Stomach (tissue), 9 donors: Measurements from ENCODE around the gene PASD1. TPM values are rescaled to one million over a fixed set of nuclear protein-coding genes. Genes with fewer than 3 reads are reported as not detected.

Experiments used
- DNase-seq, 2 donors: peaks; one replicate each; pipeline versions ENCODE4 v3.0.0 to v3.0.0-alpha.2; 2013 to 2019
- H3K27ac ChIP-seq, 5 donors: fragments of 200-600 bp in 4 of 5; sonication (generic) in 4 of 5; one replicate each; pipeline ENCODE4 v1.5.1; 2013 to 2019; ENCODE audit warnings: mild to moderate bottlenecking in 1 of 5, moderate library complexity in 1 of 5
- H3K27me3 ChIP-seq, 3 donors: fragments of 200-600 bp; sonication (generic); one replicate each; pipeline ENCODE4 v1.5.1; 2017 to 2019; ENCODE audit warnings: mixed run types in 1 of 3
- H3K36me3 ChIP-seq, 4 donors: fragments of 200-600 bp; sonication (generic); 1 replicate in 3 of 4; 2 replicates in 1 of 4; pipeline ENCODE4 v1.5.1; 2016 to 2019
- H3K4me1 ChIP-seq, 4 donors: fragments of 200-600 bp; sonication (generic); one replicate each; pipeline ENCODE4 v1.5.1; 2016 to 2019
- H3K4me3 ChIP-seq, 4 donors: fragments of 200-600 bp; sonication (generic) in 3 of 4; one replicate each; pipeline ENCODE4 v1.5.1; 2016 to 2019; ENCODE audit warnings: mild to moderate bottlenecking in 1 of 4
- H3K9me3 ChIP-seq, 4 donors: fragments of 200-600 bp; sonication (generic); one replicate each; pipeline ENCODE4 v1.5.1; 2016 to 2019
- EP300 ChIP-seq: sonication (generic); formaldehyde crosslinking; IDR thresholded peaks from one replicate; pipeline ENCODE4 v1.6.1; 2017; ENCODE audit warnings: antibody characterized with exemption
- POLR2A ChIP-seq, 4 donors: fragments of 450-650 bp; IDR thresholded peaks; one replicate each; pipeline ENCODE4 v1.6.1; 2016; ENCODE audit warnings: antibody characterized with exemption in 4 of 4, control low read depth in 2 of 4, mild to moderate bottlenecking in 1 of 4, moderate library complexity in 1 of 4
- POLR2AphosphoS5 ChIP-seq, 3 donors: sonication (generic); formaldehyde crosslinking; IDR thresholded peaks; one replicate each; pipeline ENCODE4 v1.6.1; 2016; ENCODE audit warnings: antibody characterized with exemption in 3 of 3
- WGBS, 5 donors: extraction: QIAGEN DNeasy Blood & Tissue Kit in 3 of 5; methylation state at CpG; one replicate each; pipeline versions ENCODE4 v1.1.5 to v1.1.7; 2013 to 2018; 5-methylcytosine and 5-hydroxymethylcytosine counted together
- intact Hi-C: fragments of 100-400 bp; cut with DNase I; formaldehyde crosslinking; loops from one replicate; pipeline ENCODE4 v1.15.1; 2023; ENCODE audit warnings: low total_unique reads
- polyA plus RNA-seq, 3 donors: library from polyadenylated mRNA; stranded (reverse); fragments of 200-250 nt; gene quantifications; one replicate each; pipeline ENCODE4 v1.2.3, GENCODE V29; 2013
- total RNA-seq, 5 donors: library from RNA; depleted of rRNA; stranded (reverse); fragments of >200 nt; gene quantifications; one replicate each; pipeline versions ENCODE4 v1.1.0 to v1.2.3, GENCODE V29; 2014 to 2016
- TF ChIP-seq, protein P1 (sequence below), 7 experiments: fragments of 450-650 bp in 4 of 7; fragments of 200-600 bp in 3 of 7; sonication (generic) in 3 of 7; IDR thresholded peaks; one replicate each; pipeline ENCODE4 v1.5.1; 2016 to 2019; ENCODE audit warnings: antibody characterized with exemption in 7 of 7, control low read depth in 2 of 7, mild to moderate bottlenecking in 1 of 7
- donor health status: healthy with polysubstance abuse.
- donor health status: Bipolar disorder and iron deficiency.
- donor health status: healthy.

Gene PASD1
- total and polyA plus RNA-seq, 8 donors: not detected

DNA sequence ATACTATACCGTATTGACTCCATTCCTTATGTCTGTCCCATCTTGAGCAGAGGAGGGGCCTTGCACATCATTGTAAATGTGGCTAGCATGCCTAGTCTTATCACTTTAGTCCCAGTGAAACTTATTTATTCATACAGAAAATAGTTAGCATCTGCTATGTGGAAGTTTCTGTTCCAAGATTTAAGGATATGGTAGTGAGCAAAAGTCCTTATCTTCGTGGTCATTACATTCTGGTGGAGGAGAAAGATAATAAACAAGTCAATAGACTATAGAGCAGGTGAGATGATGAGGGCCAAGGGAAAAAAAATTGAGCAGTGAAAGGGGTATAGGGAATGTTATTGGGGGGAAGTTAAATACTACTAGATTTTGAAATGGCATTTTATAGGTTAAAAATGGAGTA, 68.3 kb downstream of the PASD1 start:
- Histone ChIP-seq H3K27me3 (no peaks in the 10 kb centered on the region), H3K4me1 (no peaks in the 10 kb centered on the region), H3K36me3 (no peaks in the 10 kb centered on the region), H3K27ac (no peak overlapping the region), H3K9me3 (no peaks in the 10 kb centered on the region), H3K4me3 (no peak overlapping the region)
- DNase-seq: no peak
- WGBS, 5 donors: 54 to 76% (median 60%) methylated on average over 2 of the region's 2 CpGs
- intact Hi-C loops: no loop called here
- TF ChIP-seq POLR2AphosphoS5 (IDR thresholded peaks at IDR 0.05): no peak
- TF ChIP-seq, protein P1, sequence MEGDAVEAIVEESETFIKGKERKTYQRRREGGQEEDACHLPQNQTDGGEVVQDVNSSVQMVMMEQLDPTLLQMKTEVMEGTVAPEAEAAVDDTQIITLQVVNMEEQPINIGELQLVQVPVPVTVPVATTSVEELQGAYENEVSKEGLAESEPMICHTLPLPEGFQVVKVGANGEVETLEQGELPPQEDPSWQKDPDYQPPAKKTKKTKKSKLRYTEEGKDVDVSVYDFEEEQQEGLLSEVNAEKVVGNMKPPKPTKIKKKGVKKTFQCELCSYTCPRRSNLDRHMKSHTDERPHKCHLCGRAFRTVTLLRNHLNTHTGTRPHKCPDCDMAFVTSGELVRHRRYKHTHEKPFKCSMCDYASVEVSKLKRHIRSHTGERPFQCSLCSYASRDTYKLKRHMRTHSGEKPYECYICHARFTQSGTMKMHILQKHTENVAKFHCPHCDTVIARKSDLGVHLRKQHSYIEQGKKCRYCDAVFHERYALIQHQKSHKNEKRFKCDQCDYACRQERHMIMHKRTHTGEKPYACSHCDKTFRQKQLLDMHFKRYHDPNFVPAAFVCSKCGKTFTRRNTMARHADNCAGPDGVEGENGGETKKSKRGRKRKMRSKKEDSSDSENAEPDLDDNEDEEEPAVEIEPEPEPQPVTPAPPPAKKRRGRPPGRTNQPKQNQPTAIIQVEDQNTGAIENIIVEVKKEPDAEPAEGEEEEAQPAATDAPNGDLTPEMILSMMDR (IDR thresholded peaks at IDR 0.05): no peak
- TF ChIP-seq POLR2A (IDR thresholded peaks at IDR 0.05): no peak
- TF ChIP-seq EP300: no peak

DNA sequence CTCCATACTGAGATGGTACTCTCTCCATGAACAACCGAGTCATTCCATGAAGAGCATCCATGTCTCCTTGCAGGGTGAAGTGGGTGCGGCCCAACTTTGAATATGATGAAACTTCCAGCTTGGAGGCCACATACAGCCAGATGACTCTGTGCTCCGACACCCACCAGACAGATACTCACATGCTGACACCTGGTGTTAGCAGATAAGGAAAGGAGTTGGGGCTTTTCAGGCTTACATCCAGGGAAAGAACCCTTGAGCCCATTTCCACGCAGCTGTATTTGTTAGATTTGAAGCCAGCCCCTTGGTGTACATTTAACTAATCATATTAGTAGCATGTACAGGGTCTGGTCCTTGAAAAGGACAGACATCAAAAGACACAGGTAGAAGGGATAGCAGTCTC, 69.7 kb downstream of the PASD1 start:
- Histone ChIP-seq H3K36me3 (no peaks in the 10 kb centered on the region), H3K27me3 (no peaks in the 10 kb centered on the region), H3K9me3 (no peaks in the 10 kb centered on the region), H3K4me3 (no peak overlapping the region), H3K4me1 (no peaks in the 10 kb centered on the region), H3K27ac (no peak overlapping the region)
- intact Hi-C loops: no loop called here
- TF ChIP-seq, protein P1 (IDR thresholded peaks at IDR 0.05): no peak
- no peak for TF ChIP-seq EP300
- TF ChIP-seq POLR2A (IDR thresholded peaks at IDR 0.05): no peak
- TF ChIP-seq POLR2AphosphoS5 (IDR thresholded peaks at IDR 0.05): no peak
- no peak for DNase-seq
- 56 to 85% (median 74%) methylated on average over 4 of the region's 4 CpGs for WGBS, 5 donors

DNA sequence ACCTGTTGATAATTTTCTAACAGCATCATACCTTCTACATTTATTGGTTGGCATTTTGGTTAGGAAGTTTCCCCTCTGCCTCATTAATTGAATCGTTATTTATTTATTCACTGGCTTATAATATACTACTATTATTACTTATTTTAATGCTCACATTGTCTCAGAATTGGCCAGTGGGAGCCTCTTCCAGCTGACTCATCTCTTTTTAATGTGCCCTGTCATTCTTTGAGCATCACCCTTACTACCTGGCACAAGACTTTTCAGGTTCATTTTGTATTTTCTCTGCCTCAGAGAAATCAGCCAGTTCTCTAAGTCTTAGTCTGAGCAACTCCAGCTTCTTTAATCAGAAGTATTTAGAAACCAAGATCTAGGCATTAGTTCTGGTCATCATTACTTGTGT, 71.5 kb downstream of the PASD1 start:
- no peak for DNase-seq
- H3K36me3 ChIP-seq: no peaks in the 10 kb centered on the region
- no peaks in the 10 kb centered on the region for H3K9me3 ChIP-seq
- WGBS, 5 donors: 50 to 82% (median 75%) methylated on average over 1 of the region's 1 CpG
- intact Hi-C loops: no loop called here
- no peaks in the 10 kb centered on the region for H3K4me1 ChIP-seq
- H3K27me3 ChIP-seq: no peaks in the 10 kb centered on the region
- no peak overlapping the region for H3K4me3 ChIP-seq
- no peak overlapping the region for H3K27ac ChIP-seq
- TF ChIP-seq POLR2A (IDR thresholded peaks at IDR 0.05): no peak

DNA sequence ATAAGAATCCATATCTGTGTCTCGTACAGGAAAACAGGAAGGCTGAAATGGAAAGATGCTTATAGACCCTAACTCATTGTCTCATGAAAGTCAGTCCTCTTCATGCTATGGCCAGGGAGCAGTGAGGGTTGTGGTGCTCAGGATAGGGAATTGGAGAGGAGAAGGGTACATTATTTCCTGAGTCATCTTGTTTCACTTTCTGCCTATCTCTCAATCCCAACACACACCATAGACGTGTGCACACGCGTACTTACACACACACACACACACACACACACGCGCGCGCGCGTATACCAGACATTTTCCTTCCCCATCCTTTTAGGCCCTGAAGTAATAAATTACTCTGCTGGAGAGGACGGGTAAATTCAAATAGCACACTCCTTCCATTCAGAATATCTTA, 78.1 kb downstream of the PASD1 start:
- TF ChIP-seq, protein P1 (IDR thresholded peaks at IDR 0.05): no peak
- TF ChIP-seq POLR2A (IDR thresholded peaks at IDR 0.05) (no peak), POLR2AphosphoS5 (IDR thresholded peaks at IDR 0.05) (no peak), EP300 (no peak)
- Histone ChIP-seq H3K36me3 (no peaks in the 10 kb centered on the region), H3K27ac (no peak overlapping the region), H3K4me3 (no peak overlapping the region), H3K9me3 (no peaks in the 10 kb centered on the region), H3K27me3 (no peaks in the 10 kb centered on the region), H3K4me1 (no peaks in the 10 kb centered on the region)
- no peak for DNase-seq
- 77 to 88% (median 78%) methylated on average over 11 of the region's 11 CpGs for WGBS, 5 donors
- intact Hi-C loops: no loop called here

DNA sequence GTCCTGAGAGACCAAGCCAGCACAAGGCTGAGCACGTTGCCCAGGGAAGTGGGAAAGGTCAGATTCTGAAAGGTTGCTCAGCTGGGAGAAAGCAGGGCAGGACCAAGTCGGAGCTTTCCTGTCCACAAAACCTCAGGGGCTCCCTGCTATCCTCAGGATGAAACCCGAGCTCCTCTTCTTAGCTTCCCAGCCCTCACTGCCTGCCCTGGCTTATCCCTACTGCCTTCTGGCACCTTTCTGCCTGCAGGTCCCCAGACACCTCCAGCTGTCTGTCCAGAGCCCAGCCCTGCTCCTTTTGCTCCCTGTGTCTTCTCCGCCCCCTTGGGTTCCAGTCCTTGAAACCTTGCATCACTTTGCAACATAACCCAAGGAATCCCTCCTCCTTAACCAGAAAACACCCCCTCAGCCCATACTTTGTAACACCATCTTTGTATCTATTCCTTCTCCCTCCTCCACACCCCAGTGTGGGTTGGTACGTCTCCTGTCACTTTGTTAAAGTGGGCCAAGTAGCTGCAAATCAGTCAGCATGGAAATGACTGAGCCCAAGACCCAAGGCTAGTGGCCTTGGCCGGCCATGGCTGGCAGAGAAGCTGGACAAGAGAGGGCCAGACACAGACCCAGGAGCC, 111.8 kb downstream of the PASD1 start:
- Histone ChIP-seq H3K27me3 (no peaks in the 10 kb centered on the region), H3K9me3 (no peaks in the 10 kb centered on the region), H3K4me3 (no peak overlapping the region), H3K4me1 (no peaks in the 10 kb centered on the region), H3K27ac (no peak overlapping the region), H3K36me3 (no peaks in the 10 kb centered on the region)
- intact Hi-C loops: loop anchor here (5.0 kb wide), 1 partner anchor 523 kb away; no protein-coding TSS in a partner anchor
- TF ChIP-seq POLR2AphosphoS5 (IDR thresholded peaks at IDR 0.05): no peak
- TF ChIP-seq, protein P1 (IDR thresholded peaks at IDR 0.05): no peak
- no peak for TF ChIP-seq EP300
- no peak for TF ChIP-seq POLR2A (IDR thresholded peaks at IDR 0.05)
- WGBS, 5 donors: 45 to 81% (median 62%) methylated on average over 4 to 6 of the region's 6 CpGs
- DNase-seq: no peak
